Naive thymus-derived CD4-positive, alpha-beta T cell (primary cell): Measurements from ENCODE around the gene LAMB2. TPM values are rescaled to one million over a fixed set of nuclear protein-coding genes. Genes with fewer than 3 reads are reported as not detected.
A peak's percentile ranks its signal among the peaks of the same experiment; 100 is the strongest.

Experiments used
- ATAC-seq: fragments of 150-1000 bp; cut with Tn5 transposase; 2 replicates; pipeline ENCODE4 v1.10.0; 2021; ENCODE audit warnings: mild to moderate bottlenecking, moderate library complexity
- CTCF ChIA-PET: fragments of 350-600 bp; sonication (Branson Sonifier 250); formaldehyde crosslinking; loops from one replicate; lab custom pipeline; 2021; ENCODE audit warnings: antibody characterized with exemption; lab: Charles Lee
- POLR2A ChIA-PET: fragments of 350-600 bp; sonication (Branson Sonifier 250); formaldehyde crosslinking; loops from one replicate; lab custom pipeline; 2021; ENCODE audit warnings: antibody characterized with exemption, inconsistent platforms; lab: Charles Lee
- DNase-seq, 9 donors: peaks; one replicate each; pipeline versions ENCODE4 v3.0.0 to v3.0.0-alpha.2; 2020 to 2022; ENCODE audit warnings: mixed read lengths in 1 of 9
- H3K27ac ChIP-seq: one replicate; pipeline ENCODE4 v1.7.0; 2013; ENCODE audit warnings: mild to moderate bottlenecking, low read depth, low read length, moderate library complexity
- H3K27me3 ChIP-seq, 2 donors: one replicate each; pipeline ENCODE4 v1.7.0; 2013; ENCODE audit warnings: low read length in 2 of 2, mild to moderate bottlenecking in 2 of 2, moderate library complexity in 2 of 2; ENCODE audit not compliant: control insufficient read depth in 2 of 2, insufficient read depth in 2 of 2
- H3K36me3 ChIP-seq, 3 experiments: 1 replicate in 2 of 3; 2 replicates in 1 of 3; pipeline ENCODE4 v1.7.0; 2013; ENCODE audit warnings: low read length in 3 of 3, mild to moderate bottlenecking in 3 of 3, moderate library complexity in 1 of 3; ENCODE audit not compliant: insufficient read depth in 3 of 3, control insufficient read depth in 2 of 3
- H3K4me1 ChIP-seq, 2 donors: one replicate each; pipeline ENCODE4 v1.7.0; 2013; ENCODE audit warnings: low read length in 2 of 2, mild to moderate bottlenecking in 2 of 2, moderate library complexity in 1 of 2; ENCODE audit not compliant: control insufficient read depth in 2 of 2, insufficient read depth in 2 of 2
- H3K4me3 ChIP-seq: 2 replicates; pipeline ENCODE4 v1.7.0; 2013; ENCODE audit warnings: mild to moderate bottlenecking, low read length
- H3K9me3 ChIP-seq, 3 experiments: 1 replicate in 2 of 3; 2 replicates in 1 of 3; pipeline ENCODE4 v1.7.0; 2013; ENCODE audit warnings: low read length in 3 of 3; ENCODE audit not compliant: control insufficient read depth in 2 of 3
- H3K27ac Mint-ChIP-seq, 9 donors: one replicate each; pipeline ENCODE4 v1.8.0; 2020 to 2022; ENCODE audit warnings: mixed read lengths in 9 of 9, mild to moderate bottlenecking in 8 of 9, moderate library complexity in 5 of 9, inconsistent platforms in 2 of 9
- H3K27me3 Mint-ChIP-seq, 5 donors: one replicate each; pipeline ENCODE4 v1.8.0; 2021 to 2022; ENCODE audit warnings: mixed read lengths in 5 of 5, mild to moderate bottlenecking in 1 of 5
- H3K36me3 Mint-ChIP-seq, 5 donors: one replicate each; pipeline ENCODE4 v1.8.0; 2020 to 2022; ENCODE audit warnings: mixed read lengths in 5 of 5, mild to moderate bottlenecking in 3 of 5, inconsistent platforms in 1 of 5
- H3K4me1 Mint-ChIP-seq, 7 donors: one replicate each; pipeline ENCODE4 v1.8.0; 2020 to 2022; ENCODE audit warnings: mixed read lengths in 7 of 7, mild to moderate bottlenecking in 3 of 7, inconsistent platforms in 1 of 7
- H3K4me3 Mint-ChIP-seq, 10 donors: one replicate each; pipeline ENCODE4 v1.8.0; 2020 to 2022; ENCODE audit warnings: mild to moderate bottlenecking in 10 of 10, mixed read lengths in 10 of 10, moderate library complexity in 6 of 10, inconsistent platforms in 2 of 10
- H3K9me3 Mint-ChIP-seq, 11 donors: one replicate each; pipeline ENCODE4 v1.8.0; 2020 to 2022; ENCODE audit warnings: mixed read lengths in 11 of 11, mild to moderate bottlenecking in 4 of 11, inconsistent platforms in 1 of 11, moderate library complexity in 1 of 11
- intact Hi-C, 2 donors: fragments of 100-400 bp; cut with micrococcal nuclease; formaldehyde crosslinking; loops; one replicate each; pipeline ENCODE4 v1.15.1; 2023
- polyA plus RNA-seq, 2 donors: library from polyadenylated mRNA; unstranded; fragments of 300-500 nt; fragmentation: Illumina TruSeq; gene quantifications; one replicate each; pipeline ENCODE4 v1.2.3, GENCODE V29; 2021
- total RNA-seq, 6 experiments: library from RNA in 5 of 6; stranded (reverse) in 5 of 6; gene quantifications; 1 replicate in 5 of 6; 2 replicates in 1 of 6; pipeline ENCODE4 v1.2.3 and lab custom pipeline; 2021 to 2026

LAMB2 gene
- total and polyA plus RNA-seq, 7 experiments from 2014 or later = 1.2 to 5.0 (median 1.9) TPM; not detected in 3

GRCh38 chr3:49112262-49112661 lies 20.6 kb downstream of the LAMB2 start:
- H3K27ac ChIP-seq = no peak overlapping the region
- no peaks in the 10 kb centered on the region for H3K9me3 ChIP-seq
- H3K4me1 ChIP-seq = peaks cover 0 to under 1% of the 10 kb centered on the region in 2 donors
- no peak overlapping the region for H3K4me3 ChIP-seq
- H3K27me3 Mint-ChIP-seq = no peaks in the 10 kb centered on the region
- ChIA-PET POLR2A (interaction anchor here (0.5 to 0.9 kb wide), 2 partner anchors 9 to 102 kb away, joined by 3 to 5 read pairs; partner anchors contain the start of gene USP19), CTCF (no interaction called here)
- intact Hi-C loops = no loop called here
- no peaks in the 10 kb centered on the region for H3K27me3 ChIP-seq
- peaks cover 31 to 94% (median 53%) of the 10 kb centered on the region in 3 experiments for H3K36me3 ChIP-seq
- peaks cover 0 to 42% (median 16%) of the 10 kb centered on the region in 5 donors for H3K36me3 Mint-ChIP-seq
- H3K4me3 Mint-ChIP-seq = no peak overlapping the region
- DNase-seq = no peak
- no peaks in the 10 kb centered on the region for H3K9me3 Mint-ChIP-seq
- peaks cover 0 to 5% (median 0%) of the 10 kb centered on the region in 7 donors for H3K4me1 Mint-ChIP-seq
- H3K27ac Mint-ChIP-seq = no peak overlapping the region
- ATAC-seq = no peak

GRCh38 chr3:49111347-49111746 lies 21.5 kb downstream of the LAMB2 start:
- intact Hi-C loops = no loop called here
- H3K27me3 Mint-ChIP-seq = no peaks in the 10 kb centered on the region
- ChIA-PET CTCF (no interaction called here), POLR2A (interaction anchor here (8.2 kb wide), 1 partner anchor 9 kb away, joined by 84 read pairs; the partner anchor contains the start of gene USP19)
- Histone ChIP-seq H3K36me3 (peaks cover 23 to 85% (median 50%) of the 10 kb centered on the region in 3 experiments), H3K27me3 (no peaks in the 10 kb centered on the region), H3K9me3 (no peaks in the 10 kb centered on the region), H3K27ac (no peak overlapping the region), H3K4me1 (no peaks in the 10 kb centered on the region), H3K4me3 (no peak overlapping the region)
- H3K9me3 Mint-ChIP-seq = no peaks in the 10 kb centered on the region
- peaks cover 0 to 38% (median 16%) of the 10 kb centered on the region in 5 donors for H3K36me3 Mint-ChIP-seq
- H3K4me3 Mint-ChIP-seq = no peak overlapping the region
- no peak overlapping the region for H3K27ac Mint-ChIP-seq
- H3K4me1 Mint-ChIP-seq = peaks cover 0 to 4% (median 0%) of the 10 kb centered on the region in 7 donors
- ATAC-seq (no peak), DNase-seq (no peak)

- Mint-ChIP-seq H3K36me3 (peaks cover 0 to 33% (median 16%) of the 10 kb centered on the region in 5 donors), H3K4me1 (peaks cover 1 to 5% (median 2%) of the 10 kb centered on the region in 7 donors)
- CTCF ChIA-PET = no interaction called here
Observed at GRCh38 chr3:49110780-49111179, 22.1 kb downstream of the LAMB2 start.

GRCh38 chr3:49108346-49108745 lies 24.5 kb downstream of the LAMB2 start:
- Histone ChIP-seq H3K27ac (no peak overlapping the region), H3K27me3 (no peaks in the 10 kb centered on the region), H3K4me3 (no peak overlapping the region), H3K36me3 (peaks cover 4 to 59% (median 24%) of the 10 kb centered on the region in 3 experiments), H3K4me1 (peaks cover 11 to 15% of the 10 kb centered on the region in 2 donors), H3K9me3 (no peaks in the 10 kb centered on the region)
- ChIA-PET POLR2A (interaction anchor here (0.8 to 8.2 kb wide), 5 partner anchors 12 to 83 kb away, joined by 3 to 84 read pairs (median 3); partner anchors contain the start of genes IMPDH2, QRICH1 and USP19), CTCF (no interaction called here)
- peaks cover 0 to 19% (median 7%) of the 10 kb centered on the region in 5 donors for H3K36me3 Mint-ChIP-seq
- H3K27me3 Mint-ChIP-seq = no peaks in the 10 kb centered on the region
- intact Hi-C loops = no loop called here
- DNase-seq (no peak), ATAC-seq (no peak)
- no peaks in the 10 kb centered on the region for H3K9me3 Mint-ChIP-seq
- no peak overlapping the region for H3K4me3 Mint-ChIP-seq
- peaks cover 10 to 27% (median 20%) of the 10 kb centered on the region in 7 donors for H3K4me1 Mint-ChIP-seq
- peak overlapping the region in 1 of 9 donors; percentile 78 for H3K27ac Mint-ChIP-seq

More at GRCh38 chr3:49110780-49111179, 22.1 kb downstream of the LAMB2 start:
- H3K9me3 Mint-ChIP-seq = no peaks in the 10 kb centered on the region
- no peak overlapping the region for H3K4me3 Mint-ChIP-seq
- no peak overlapping the region for H3K4me3 ChIP-seq
- H3K9me3 ChIP-seq = no peaks in the 10 kb centered on the region
- peaks cover 20 to 80% (median 44%) of the 10 kb centered on the region in 3 experiments for H3K36me3 ChIP-seq
- no peak overlapping the region for H3K27ac ChIP-seq
- no peaks in the 10 kb centered on the region for H3K27me3 ChIP-seq
- H3K4me1 ChIP-seq = no peaks in the 10 kb centered on the region
- intact Hi-C loops = no loop called here
- H3K27me3 Mint-ChIP-seq = no peaks in the 10 kb centered on the region
- no peak for DNase-seq
- no peak for ATAC-seq
- H3K27ac Mint-ChIP-seq = no peak overlapping the region
- POLR2A ChIA-PET = interaction anchor here (8.2 kb wide), 1 partner anchor 10 kb away, joined by 84 read pairs; the partner anchor contains the start of gene USP19

- Mint-ChIP-seq H3K36me3 (peaks cover 0 to 29% (median 7%) of the 10 kb centered on the region in 5 donors), H3K4me1 (peaks cover 16 to 41% (median 26%) of the 10 kb centered on the region in 7 donors), H3K27ac (peak within 1 kb of the TSS; percentile 91 to 100 (median 98)), H3K9me3 (no peaks in the 10 kb centered on the region), H3K27me3 (no peaks in the 10 kb centered on the region), H3K4me3 (peak within 1 kb of the TSS; percentile 89 to 98 (median 96))
- ChIA-PET CTCF (interaction anchor here (2.2 kb wide), 1 partner anchor 10 kb away, joined by 10 read pairs; the partner anchor contains the start of gene QRICH1), POLR2A (interaction anchor here (0.7 to 8.2 kb wide), 6 partner anchors 10 to 1099 kb away, joined by 3 to 84 read pairs (median 10); partner anchors contain the start of genes NDUFAF3, QRICH1, USP19 and WDR6)
- no peaks in the 10 kb centered on the region for H3K9me3 ChIP-seq
- peak; percentile 100 for ATAC-seq
- intact Hi-C loops = loop anchor here (1.0 to 2.0 kb wide), 4 partner anchors 10 to 62 kb away; partner anchors contain the start of genes QRICH1 (in 2 of the 2), USP19 (in 2 of the 2) and CCDC71 (in 1 of the 2)
- H3K36me3 ChIP-seq = peaks cover 15 to 59% (median 24%) of the 10 kb centered on the region in 3 experiments
- peak within 1 kb of the TSS; percentile 99 for H3K4me3 ChIP-seq
- peak within 1 kb of the TSS; percentile 94 for H3K27ac ChIP-seq
- H3K4me1 ChIP-seq = peaks cover 14 to 18% of the 10 kb centered on the region in 2 donors
- no peaks in the 10 kb centered on the region for H3K27me3 ChIP-seq
- DNase-seq = peak; percentile 77 to 90 (median 87)
Observed at GRCh38 chr3:49104427-49105291, 28.2 kb downstream of the LAMB2 start, which contains the start of gene QARS1. TSS of gene QARS1 (minus strand) at chr3:49104757. CDS start at chr3:49104733, 24 bp downstream.

- H3K4me3 Mint-ChIP-seq = peak overlapping the region; percentile 89 to 98 (median 96)
- Histone ChIP-seq H3K27me3 (no peaks in the 10 kb centered on the region), H3K4me3 (peak overlapping the region; percentile 99), H3K36me3 (peaks cover 14 to 59% (median 21%) of the 10 kb centered on the region in 3 experiments), H3K9me3 (no peaks in the 10 kb centered on the region), H3K4me1 (peaks cover 14 to 18% of the 10 kb centered on the region in 2 donors), H3K27ac (peak overlapping the region; percentile 94)
- H3K36me3 Mint-ChIP-seq = peaks cover 0 to 29% (median 7%) of the 10 kb centered on the region in 5 donors
- DNase-seq (no peak), ATAC-seq (no peak)
- peaks cover 16 to 41% (median 26%) of the 10 kb centered on the region in 7 donors for H3K4me1 Mint-ChIP-seq
- no peaks in the 10 kb centered on the region for H3K27me3 Mint-ChIP-seq
- intact Hi-C loops = loop anchor here (1.0 to 2.0 kb wide), 4 partner anchors 10 to 62 kb away; partner anchors contain the start of genes QRICH1 (in 2 of the 2), USP19 (in 2 of the 2) and CCDC71 (in 1 of the 2)
- H3K27ac Mint-ChIP-seq = peak overlapping the region; percentile 91 to 100 (median 98)
- POLR2A ChIA-PET = interaction anchor here (0.7 to 8.2 kb wide), 6 partner anchors 10 to 1099 kb away, joined by 3 to 84 read pairs (median 10); partner anchors contain the start of genes NDUFAF3, QRICH1, USP19 and WDR6
- no peaks in the 10 kb centered on the region for H3K9me3 Mint-ChIP-seq
- CTCF ChIA-PET = interaction anchor here (2.2 kb wide), 1 partner anchor 10 kb away, joined by 10 read pairs; the partner anchor contains the start of gene QRICH1
Observed at GRCh38 chr3:49104052-49104426, 28.8 kb downstream of the LAMB2 start.
